HepG2 (cell line): Measurements from ENCODE around the gene CENPE. TPM values are rescaled to one million over a fixed set of nuclear protein-coding genes. Genes with fewer than 3 reads are reported as not detected.
A peak's percentile ranks its signal among the peaks of the same experiment; 100 is the strongest.

ENCODE experiments used
- GFI1 ChIP-seq: sonication (generic); formaldehyde crosslinking; IDR thresholded peaks from 2 replicates; pipeline ENCODE4 v1.5.0; 2020; ENCODE audit warnings: missing genetic modification reagents, mild to moderate bottlenecking, borderline replicate concordance
- HES4 ChIP-seq: sonication (generic); formaldehyde crosslinking; IDR thresholded peaks from 2 replicates; pipeline ENCODE4 v1.9.0; 2021; ENCODE audit warnings: mild to moderate bottlenecking, missing genetic modification reagents, borderline replicate concordance
- KDM3A ChIP-seq: IDR thresholded peaks from 2 replicates; pipeline ENCODE4 v1.6.1; 2018; ENCODE audit warnings: low read depth, missing compliant biosample characterization
- KLF12 ChIP-seq: sonication (generic); formaldehyde crosslinking; IDR thresholded peaks from 2 replicates; pipeline ENCODE4 v1.4.0; 2020; ENCODE audit warnings: missing genetic modification reagents, borderline replicate concordance
- MAF1 ChIP-seq: sonication (generic); formaldehyde crosslinking; IDR thresholded peaks from 2 replicates; pipeline ENCODE4 v1.5.0; 2020; ENCODE audit warnings: missing genetic modification reagents, borderline replicate concordance
- NBN ChIP-seq: fragments of 450-650 bp; conservative IDR thresholded peaks from 2 replicates; pipeline ENCODE4 v1.6.1; 2017
- PHF5A ChIP-seq: IDR thresholded peaks from one replicate; pipeline ENCODE4 v1.6.1; 2018; ENCODE audit warnings: low read depth, missing genetic modification reagents; ENCODE audit not compliant: unreplicated experiment
- SALL2 ChIP-seq: sonication (generic); formaldehyde crosslinking; IDR thresholded peaks from 2 replicates; pipeline ENCODE4 v1.8.1; 2023; ENCODE audit warnings: mild to moderate bottlenecking, missing genetic modification reagents, inconsistent platforms
- SP1 ChIP-seq, 2 experiments: fragments of 450-650 bp in 1 of 2; sonication (generic) in 1 of 2; formaldehyde crosslinking in 1 of 2; IDR thresholded peaks; 2 replicates each; pipeline versions ENCODE4 v1.4.0 to v1.6.1; 2016 to 2020; ENCODE audit warnings: missing genetic modification reagents in 1 of 2
- TAF15 ChIP-seq: fragments of 200-400 bp; formaldehyde crosslinking; IDR thresholded peaks from one replicate; pipeline ENCODE4 v1.6.1; 2018; ENCODE audit warnings: mild to moderate bottlenecking, low read depth, low read length; ENCODE audit not compliant: poor library complexity, severe bottlenecking
- TMF1 ChIP-seq: sonication (generic); formaldehyde crosslinking; IDR thresholded peaks from 2 replicates; pipeline ENCODE4 v1.8.1; 2022; ENCODE audit warnings: low read depth, missing genetic modification reagents
- YEATS4 ChIP-seq: sonication (generic); formaldehyde crosslinking; IDR thresholded peaks from 2 replicates; pipeline ENCODE4 v1.4.0; 2020; ENCODE audit warnings: missing genetic modification reagents, borderline replicate concordance
- ZBTB20 ChIP-seq: sonication (generic); formaldehyde crosslinking; IDR thresholded peaks from 2 replicates; pipeline ENCODE4 v1.8.1; 2023; ENCODE audit warnings: missing genetic modification reagents, low read depth, mild to moderate bottlenecking, borderline replicate concordance
- ZFP36 ChIP-seq: fragments of 150-350 bp; IDR thresholded peaks from 2 replicates; pipeline ENCODE4 v1.6.1; 2018; ENCODE audit warnings: borderline replicate concordance, low read length, low read depth; ENCODE audit not compliant: partially characterized antibody
- ZKSCAN8 ChIP-seq: IDR thresholded peaks from 2 replicates; pipeline ENCODE4 v1.6.1; 2016; ENCODE audit warnings: borderline replicate concordance, missing genetic modification reagents, missing compliant biosample characterization
- ZNF12 ChIP-seq: sonication (generic); formaldehyde crosslinking; IDR thresholded peaks from 2 replicates; pipeline ENCODE4 v1.5.0; 2020; ENCODE audit warnings: missing genetic modification reagents
- ZNF121 ChIP-seq: sonication (generic); formaldehyde crosslinking; IDR thresholded peaks from 2 replicates; pipeline ENCODE4 v1.5.0; 2020; ENCODE audit warnings: mild to moderate bottlenecking, missing genetic modification reagents
- ZNF138 ChIP-seq: sonication (generic); formaldehyde crosslinking; IDR thresholded peaks from 2 replicates; pipeline ENCODE4 v1.5.0; 2020; ENCODE audit warnings: mild to moderate bottlenecking, low read depth, missing genetic modification reagents
- ZNF224 ChIP-seq: sonication (generic); formaldehyde crosslinking; IDR thresholded peaks from 2 replicates; pipeline ENCODE4 v1.5.0; 2020; ENCODE audit warnings: mild to moderate bottlenecking, missing genetic modification reagents
- ZNF749 ChIP-seq: sonication (generic); formaldehyde crosslinking; IDR thresholded peaks from 2 replicates; pipeline ENCODE4 v1.8.0; 2022; ENCODE audit warnings: mild to moderate bottlenecking, missing genetic modification reagents, moderate library complexity, borderline replicate concordance
- polyA plus RNA-seq, 8 experiments: library from polyadenylated mRNA; depleted of rRNA in 3 of 8; stranded (reverse) in 7 of 8; unstranded in 1 of 8; fragments of >200 nt; fragmentation: Illumina TruSeq in 4 of 8; extraction: Trizol in 4 of 8; gene quantifications; 2 replicates each; pipeline versions ENCODE4 v1.2.1 to v1.2.3, GENCODE V29; 2011 to 2016; ENCODE audit warnings: low read depth in 4 of 8, missing spikeins in 1 of 8, mixed read lengths in 1 of 8; ENCODE audit not compliant: insufficient read depth in 1 of 8
- total RNA-seq, 5 experiments: library from RNA; depleted of rRNA; stranded (reverse); fragments of >200 nt; fragmentation: Illumina TruSeq; extraction: Trizol; gene quantifications; 2 replicates each; pipeline ENCODE4 v1.2.3, GENCODE V29; 2016; ENCODE audit warnings: low read depth in 1 of 5
- TF ChIP-seq, protein P1 (sequence below): sonication (generic); formaldehyde crosslinking; IDR thresholded peaks from 2 replicates; pipeline ENCODE4 v1.8.1; 2023; ENCODE audit warnings: mild to moderate bottlenecking, missing genetic modification reagents
- TF ChIP-seq, protein P2 (sequence below): sonication (generic); formaldehyde crosslinking; IDR thresholded peaks from 2 replicates; pipeline ENCODE4 v1.4.0; 2020; ENCODE audit warnings: missing genetic modification reagents
- TF ChIP-seq, protein P3 (sequence below): sonication (generic); formaldehyde crosslinking; IDR thresholded peaks from 2 replicates; pipeline ENCODE4 v1.5.0; 2020; ENCODE audit warnings: mild to moderate bottlenecking, missing genetic modification reagents
- TF ChIP-seq, protein P4 (sequence below), 2 experiments: fragments of 450-650 bp in 1 of 2; sonication (generic) in 1 of 2; formaldehyde crosslinking; IDR thresholded peaks; 2 replicates each; pipeline versions ENCODE4 v1.5.0 to v1.8.0; 2020 to 2022; ENCODE audit warnings: mild to moderate bottlenecking in 1 of 2, missing genetic modification reagents in 1 of 2

The CENPE gene
- total and polyA plus RNA-seq, 2 of the 13 experiments (the other 11 are each of a cell fraction or from before 2014, with no cell fraction given) = 2.1 to 19.8 TPM

DNA sequence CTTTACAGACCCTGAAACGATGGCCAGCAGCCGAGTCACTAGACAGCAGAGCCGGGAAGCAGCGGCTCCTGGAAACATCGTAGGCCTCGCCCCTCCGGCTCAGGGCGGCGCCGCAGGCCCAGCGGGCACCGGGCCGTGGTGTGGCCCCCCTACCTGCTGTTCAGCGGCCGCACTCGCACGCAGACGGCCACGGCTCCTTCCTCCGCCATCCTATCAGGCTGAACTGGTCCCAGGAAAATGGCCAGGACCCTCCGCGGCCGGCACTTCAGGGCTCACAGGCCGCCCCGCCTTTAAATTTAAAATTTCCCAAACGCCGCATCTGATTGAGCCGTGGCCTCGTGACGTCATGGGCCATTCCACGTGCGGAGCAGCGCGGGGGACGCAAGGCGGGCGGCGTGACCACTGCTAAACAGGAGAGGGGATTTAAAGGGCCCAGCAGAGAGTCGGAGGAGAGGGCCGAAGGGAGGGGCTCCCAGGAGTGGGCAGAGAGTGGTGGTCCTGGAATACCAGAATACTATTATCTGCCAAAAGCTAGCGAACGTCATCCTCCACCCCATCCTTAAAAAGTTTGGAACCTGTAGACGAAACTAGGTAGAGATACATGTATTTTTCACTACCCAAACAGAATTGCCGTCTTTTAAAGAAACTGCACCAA lies at the start of gene CENPE (continued):
- TF ChIP-seq ZKSCAN8 (no peak), ZNF121 (CRISPR knock-in tag) (no peak), KLF12 (no peak), TMF1 (CRISPR knock-in tag) (peak; percentile 77; the same call in 1 of the 2 replicates), ZBTB20 (CRISPR knock-in tag) (no peak), GFI1 (CRISPR knock-in tag) (no peak), ZNF224 (CRISPR knock-in tag) (peak; percentile 63; the same call in 1 of the 2 replicates), HES4 (CRISPR knock-in tag) (no peak), KDM3A (CRISPR knock-in tag) (peak; percentile 43; the same call in 1 of the 2 replicates), ZNF138 (no peak), NBN (no peak), ZNF12 (CRISPR knock-in tag) (no peak), ZNF749 (no peak), ZFP36 (no peak), MAF1 (CRISPR knock-in tag) (no peak), SP1 (IDR thresholded peaks at IDR 0.05) (no peak), SP1 (CRISPR knock-in tag; IDR thresholded peaks at IDR 0.05) (peak; percentile 51; the same call in 1 of the 2 replicates), TAF15 (no peak), PHF5A (no peak), SALL2 (no peak), YEATS4 (CRISPR knock-in tag) (peak; percentile 91)
- TF ChIP-seq, protein P1, sequence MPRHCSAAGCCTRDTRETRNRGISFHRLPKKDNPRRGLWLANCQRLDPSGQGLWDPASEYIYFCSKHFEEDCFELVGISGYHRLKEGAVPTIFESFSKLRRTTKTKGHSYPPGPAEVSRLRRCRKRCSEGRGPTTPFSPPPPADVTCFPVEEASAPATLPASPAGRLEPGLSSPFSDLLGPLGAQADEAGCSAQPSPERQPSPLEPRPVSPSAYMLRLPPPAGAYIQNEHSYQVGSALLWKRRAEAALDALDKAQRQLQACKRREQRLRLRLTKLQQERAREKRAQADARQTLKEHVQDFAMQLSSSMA (CRISPR knock-in tag) = no peak
- TF ChIP-seq, protein P2, sequence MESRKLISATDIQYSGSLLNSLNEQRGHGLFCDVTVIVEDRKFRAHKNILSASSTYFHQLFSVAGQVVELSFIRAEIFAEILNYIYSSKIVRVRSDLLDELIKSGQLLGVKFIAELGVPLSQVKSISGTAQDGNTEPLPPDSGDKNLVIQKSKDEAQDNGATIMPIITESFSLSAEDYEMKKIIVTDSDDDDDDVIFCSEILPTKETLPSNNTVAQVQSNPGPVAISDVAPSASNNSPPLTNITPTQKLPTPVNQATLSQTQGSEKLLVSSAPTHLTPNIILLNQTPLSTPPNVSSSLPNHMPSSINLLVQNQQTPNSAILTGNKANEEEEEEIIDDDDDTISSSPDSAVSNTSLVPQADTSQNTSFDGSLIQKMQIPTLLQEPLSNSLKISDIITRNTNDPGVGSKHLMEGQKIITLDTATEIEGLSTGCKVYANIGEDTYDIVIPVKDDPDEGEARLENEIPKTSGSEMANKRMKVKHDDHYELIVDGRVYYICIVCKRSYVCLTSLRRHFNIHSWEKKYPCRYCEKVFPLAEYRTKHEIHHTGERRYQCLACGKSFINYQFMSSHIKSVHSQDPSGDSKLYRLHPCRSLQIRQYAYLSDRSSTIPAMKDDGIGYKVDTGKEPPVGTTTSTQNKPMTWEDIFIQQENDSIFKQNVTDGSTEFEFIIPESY (CRISPR knock-in tag) = no peak
- TF ChIP-seq, protein P3, sequence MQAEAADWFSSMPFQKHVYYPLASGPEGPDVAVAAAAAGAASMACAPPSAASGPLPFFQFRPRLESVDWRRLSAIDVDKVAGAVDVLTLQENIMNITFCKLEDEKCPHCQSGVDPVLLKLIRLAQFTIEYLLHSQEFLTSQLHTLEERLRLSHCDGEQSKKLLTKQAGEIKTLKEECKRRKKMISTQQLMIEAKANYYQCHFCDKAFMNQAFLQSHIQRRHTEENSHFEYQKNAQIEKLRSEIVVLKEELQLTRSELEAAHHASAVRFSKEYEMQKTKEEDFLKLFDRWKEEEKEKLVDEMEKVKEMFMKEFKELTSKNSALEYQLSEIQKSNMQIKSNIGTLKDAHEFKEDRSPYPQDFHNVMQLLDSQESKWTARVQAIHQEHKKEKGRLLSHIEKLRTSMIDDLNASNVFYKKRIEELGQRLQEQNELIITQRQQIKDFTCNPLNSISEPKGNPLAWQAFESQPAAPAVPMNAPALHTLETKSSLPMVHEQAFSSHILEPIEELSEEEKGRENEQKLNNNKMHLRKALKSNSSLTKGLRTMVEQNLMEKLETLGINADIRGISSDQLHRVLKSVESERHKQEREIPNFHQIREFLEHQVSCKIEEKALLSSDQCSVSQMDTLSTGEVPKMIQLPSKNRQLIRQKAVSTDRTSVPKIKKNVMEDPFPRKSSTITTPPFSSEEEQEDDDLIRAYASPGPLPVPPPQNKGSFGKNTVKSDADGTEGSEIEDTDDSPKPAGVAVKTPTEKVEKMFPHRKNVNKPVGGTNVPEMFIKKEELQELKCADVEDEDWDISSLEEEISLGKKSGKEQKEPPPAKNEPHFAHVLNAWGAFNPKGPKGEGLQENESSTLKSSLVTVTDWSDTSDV (CRISPR knock-in tag) = 0 out of 2 replicates have a peak, but pooled peaks have one; percentile 63
- TF ChIP-seq, protein P4, sequence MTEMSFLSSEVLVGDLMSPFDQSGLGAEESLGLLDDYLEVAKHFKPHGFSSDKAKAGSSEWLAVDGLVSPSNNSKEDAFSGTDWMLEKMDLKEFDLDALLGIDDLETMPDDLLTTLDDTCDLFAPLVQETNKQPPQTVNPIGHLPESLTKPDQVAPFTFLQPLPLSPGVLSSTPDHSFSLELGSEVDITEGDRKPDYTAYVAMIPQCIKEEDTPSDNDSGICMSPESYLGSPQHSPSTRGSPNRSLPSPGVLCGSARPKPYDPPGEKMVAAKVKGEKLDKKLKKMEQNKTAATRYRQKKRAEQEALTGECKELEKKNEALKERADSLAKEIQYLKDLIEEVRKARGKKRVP (CRISPR knock-in tag; IDR thresholded peaks at IDR 0.05) = no peak
